HK-2 (cell line): ENCODE results near the gene PLA2G4B.

ENCODE experiments used
- DNase-seq: peaks from one replicate; pipeline ENCODE4 v3.0.0-alpha.2; 2018; ENCODE audit not compliant: unreplicated experiment

PLA2G4B gene

DNA sequence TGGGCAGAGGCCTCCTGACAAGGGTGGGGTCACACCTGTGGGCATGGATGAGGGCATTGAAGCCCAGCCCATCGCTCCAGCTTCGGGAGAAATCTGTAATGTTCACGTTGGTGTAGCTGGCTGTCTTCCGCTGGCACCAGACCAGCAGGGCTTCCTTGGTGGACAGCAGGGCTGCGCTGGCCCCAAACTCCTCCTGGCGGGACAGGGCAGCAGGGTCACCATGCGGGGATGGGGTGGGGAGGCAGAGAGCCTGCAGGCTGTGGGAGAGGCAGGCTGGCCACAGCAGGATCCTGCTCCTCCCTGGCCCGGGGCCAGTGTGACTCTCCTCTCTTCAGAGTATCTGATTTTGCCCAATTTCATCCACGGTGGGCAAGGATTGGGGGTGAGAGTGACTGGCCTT lies 49.2 kb downstream of the PLA2G4B start:
- DNase-seq = no peak

DNA sequence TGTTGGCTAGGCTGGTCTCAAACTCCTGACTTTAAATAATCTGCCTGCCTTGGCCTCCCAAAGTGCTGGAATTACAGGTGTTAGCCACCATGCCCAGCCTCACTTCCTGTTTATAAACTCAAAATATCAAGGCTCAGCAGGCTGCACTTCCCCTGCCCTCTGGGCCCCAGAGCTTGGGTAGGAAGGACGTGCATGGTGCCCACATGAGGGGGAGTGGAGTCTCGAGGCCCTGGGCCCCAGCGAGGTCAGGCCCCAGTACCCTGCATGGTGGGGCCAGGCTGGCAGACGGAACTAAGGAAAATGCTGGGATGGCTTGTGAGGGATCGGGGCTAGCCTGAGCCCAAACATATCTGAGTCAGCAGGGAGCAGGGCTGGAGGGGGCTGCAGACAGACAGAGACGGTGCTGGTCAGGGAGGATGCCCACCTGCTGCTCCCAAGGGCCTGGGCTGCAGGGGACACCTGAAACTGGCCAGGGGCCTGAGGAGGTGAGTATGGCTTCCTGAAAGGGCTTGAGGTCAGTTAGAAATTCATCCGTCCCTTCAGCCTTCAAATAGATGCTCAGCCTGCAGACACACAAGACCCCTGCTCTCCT lies 50.1 kb downstream of the PLA2G4B start:
- no peak for DNase-seq

DNA sequence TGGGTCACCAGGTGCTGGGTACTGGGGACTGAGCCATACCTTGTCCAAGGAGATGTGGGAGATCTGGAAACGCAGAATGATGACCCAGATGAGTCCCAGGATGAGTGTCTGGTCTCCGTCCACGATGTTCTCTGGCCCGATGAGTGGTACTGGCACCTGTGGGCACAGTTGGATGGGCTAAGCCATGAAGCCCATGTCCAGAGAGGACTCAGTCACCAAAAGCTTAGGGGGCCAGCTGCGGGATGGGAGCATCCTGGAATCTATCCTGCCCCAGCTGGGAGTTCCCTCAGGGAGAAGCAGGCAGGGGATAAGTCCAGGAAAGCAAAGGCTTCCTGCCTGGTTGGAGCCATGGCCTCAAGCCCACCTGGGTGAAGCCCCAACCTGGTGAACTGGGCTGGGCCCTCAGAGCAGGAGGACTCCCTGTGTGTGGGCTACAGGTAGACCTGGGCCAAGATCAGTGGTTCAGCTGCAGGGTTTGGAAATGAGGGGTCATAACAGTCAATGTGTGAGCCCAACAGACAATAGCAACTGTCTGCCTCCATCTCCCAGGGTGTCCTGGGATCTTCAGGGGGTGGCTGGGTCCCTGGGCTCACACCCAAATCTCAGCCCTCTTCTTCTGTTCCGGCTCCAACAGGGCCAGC lies 51.5 kb downstream of the PLA2G4B start:
- no peak for DNase-seq

DNA sequence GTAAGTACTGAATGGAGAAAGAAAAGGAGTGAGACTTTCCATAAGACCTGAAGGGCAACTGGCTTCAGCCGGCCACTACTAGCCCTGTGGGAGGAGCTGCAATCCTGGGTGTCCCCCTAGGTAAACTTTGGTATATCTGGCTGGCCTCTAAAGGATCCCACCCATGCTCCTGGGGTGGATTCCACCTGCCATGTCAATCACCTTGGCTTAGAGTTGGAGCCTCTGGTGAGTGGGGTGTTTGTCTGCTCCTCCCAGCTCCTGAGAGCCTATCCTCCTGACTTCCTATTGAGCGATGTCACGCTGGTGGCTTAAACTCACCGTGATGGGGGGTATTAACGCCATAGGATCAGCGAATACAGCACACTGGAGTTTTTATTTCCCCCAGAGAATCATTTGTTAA lies 52.6 kb downstream of the PLA2G4B start:
- no peak for DNase-seq

DNA sequence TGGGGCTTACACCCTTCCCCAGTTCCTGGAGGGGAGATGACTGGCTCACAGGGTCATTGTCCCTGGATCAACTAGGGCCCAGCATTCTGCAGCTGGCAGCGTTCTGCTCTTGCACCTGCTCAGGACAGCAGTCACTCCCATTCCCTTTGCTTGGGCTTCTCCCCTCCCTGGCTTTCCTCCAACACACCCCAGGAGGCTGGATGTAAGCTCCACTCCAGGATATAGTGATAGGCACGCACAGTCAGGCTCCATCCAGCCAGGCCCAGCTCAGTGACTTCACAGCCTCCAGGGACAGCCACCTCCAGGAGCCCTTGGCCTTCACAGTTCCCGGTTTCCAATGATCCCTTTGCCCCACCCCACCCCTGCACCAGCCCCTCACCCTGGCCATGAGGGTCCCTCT lies 53.3 kb downstream of the PLA2G4B start:
- DNase-seq = no peak

DNA sequence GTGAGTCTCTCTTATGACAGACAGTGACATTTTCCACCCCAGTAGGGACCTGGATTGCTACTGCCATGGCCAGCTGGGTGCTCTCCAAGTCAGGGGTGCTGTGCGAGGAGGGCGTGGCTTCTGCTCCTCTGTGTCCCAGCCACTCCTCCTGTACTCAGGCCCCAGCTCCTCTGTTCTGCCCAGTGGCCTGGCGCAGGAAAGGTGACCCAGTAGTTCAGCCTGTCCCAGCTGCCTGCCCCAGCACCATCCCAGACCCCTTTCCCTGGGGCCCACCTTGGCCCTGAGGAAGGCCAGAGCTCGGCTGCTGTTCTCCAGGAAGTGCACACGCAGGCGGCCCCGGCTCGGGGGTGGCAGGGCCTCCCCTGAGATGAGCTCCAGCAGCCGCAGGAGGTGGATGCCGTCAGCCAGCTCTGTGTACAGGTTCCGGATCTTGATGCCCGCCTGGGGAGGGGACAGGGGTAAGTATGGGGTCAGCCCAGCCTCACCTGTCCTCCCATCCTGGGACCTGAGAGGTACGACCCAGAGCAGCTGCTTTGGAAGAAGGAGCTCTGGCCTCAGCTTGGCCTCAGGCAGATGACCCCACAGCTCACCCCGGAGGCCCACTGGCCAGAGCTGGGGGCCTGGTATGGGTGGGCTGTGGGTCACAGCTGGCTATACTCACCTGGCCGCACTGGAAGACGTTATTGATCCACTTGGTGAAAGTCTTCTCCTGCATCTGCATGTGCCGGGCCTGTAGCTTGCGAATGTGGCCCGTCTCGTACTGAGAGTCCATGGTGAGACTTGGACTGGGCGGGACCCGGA lies 54.2 kb downstream of the PLA2G4B start:
- DNase-seq = peak; percentile 44

DNA sequence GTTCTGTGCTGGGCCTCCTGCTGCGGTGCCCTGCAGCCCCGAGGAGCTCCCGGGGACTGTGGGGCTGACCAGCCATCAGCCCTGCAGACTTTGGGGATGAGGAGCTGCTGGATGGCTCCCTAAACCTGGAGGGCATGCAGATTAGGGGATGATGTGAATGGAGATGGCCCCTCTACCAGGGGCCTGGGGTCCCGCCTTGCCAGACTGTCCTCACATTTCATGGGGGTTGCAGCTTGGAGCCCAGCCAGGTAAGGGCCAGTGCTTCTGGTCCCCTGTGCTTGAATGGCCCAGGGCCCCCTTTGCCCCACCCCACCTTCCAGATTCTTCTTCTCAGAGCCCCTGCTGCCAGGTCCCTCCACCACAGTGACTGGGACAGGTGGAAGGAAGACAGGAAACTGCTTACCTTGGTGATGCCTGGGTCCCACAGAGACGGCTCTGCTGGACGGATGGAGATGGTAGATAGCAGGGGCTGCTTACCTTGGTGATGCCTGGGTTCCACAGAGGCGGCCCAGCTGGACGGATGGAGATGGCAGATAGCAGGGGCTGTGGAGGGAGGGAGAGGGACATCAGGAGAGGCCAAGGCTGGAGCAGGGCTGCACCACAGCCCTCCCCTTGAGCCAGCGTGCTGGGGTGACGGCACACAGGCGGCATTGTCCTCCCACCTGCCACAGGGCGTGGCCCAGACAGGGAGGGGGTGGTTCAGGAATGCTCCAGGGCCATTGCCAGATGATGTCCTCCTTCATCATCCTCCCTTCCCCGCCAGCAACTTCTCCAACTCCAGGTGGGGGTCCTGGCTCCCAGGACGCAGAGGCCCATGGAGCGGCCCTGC lies 55.0 kb downstream of the PLA2G4B start, which contains the start of gene SPTBN5:
Gene SPTBN5, minus strand, starts transcription at position 632 of the 829 bp plus-strand sequence. Its CDS starts 556 bp downstream, at position 76.
- no peak for DNase-seq

DNA sequence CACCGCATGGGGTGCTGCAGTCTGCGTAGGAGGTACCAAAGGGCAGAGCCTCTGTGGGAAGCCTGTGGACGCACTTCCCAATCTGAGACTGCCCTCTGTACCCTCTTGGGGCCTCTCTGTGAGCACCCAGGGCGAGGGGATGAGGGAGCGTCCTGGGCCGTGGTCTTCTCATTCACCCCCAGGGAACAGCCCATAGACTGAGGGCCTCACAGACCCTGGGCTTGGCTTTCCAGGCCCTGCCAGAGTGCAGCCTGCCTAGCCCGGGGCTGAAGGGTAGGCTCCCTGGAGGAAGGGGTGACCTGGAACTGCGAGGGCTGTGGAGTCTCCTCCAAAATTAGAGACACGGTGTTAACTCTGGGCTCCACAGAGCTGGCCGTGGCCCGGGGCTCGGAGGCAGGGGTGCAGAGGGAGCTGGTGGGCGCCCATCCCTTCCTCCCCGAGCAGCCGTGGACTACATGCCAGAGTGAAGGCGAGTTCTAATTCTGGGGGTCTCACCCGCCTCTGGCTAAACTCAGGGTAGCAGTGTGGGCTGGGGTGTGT lies 55.7 kb downstream of the PLA2G4B start:
- no peak for DNase-seq

DNA sequence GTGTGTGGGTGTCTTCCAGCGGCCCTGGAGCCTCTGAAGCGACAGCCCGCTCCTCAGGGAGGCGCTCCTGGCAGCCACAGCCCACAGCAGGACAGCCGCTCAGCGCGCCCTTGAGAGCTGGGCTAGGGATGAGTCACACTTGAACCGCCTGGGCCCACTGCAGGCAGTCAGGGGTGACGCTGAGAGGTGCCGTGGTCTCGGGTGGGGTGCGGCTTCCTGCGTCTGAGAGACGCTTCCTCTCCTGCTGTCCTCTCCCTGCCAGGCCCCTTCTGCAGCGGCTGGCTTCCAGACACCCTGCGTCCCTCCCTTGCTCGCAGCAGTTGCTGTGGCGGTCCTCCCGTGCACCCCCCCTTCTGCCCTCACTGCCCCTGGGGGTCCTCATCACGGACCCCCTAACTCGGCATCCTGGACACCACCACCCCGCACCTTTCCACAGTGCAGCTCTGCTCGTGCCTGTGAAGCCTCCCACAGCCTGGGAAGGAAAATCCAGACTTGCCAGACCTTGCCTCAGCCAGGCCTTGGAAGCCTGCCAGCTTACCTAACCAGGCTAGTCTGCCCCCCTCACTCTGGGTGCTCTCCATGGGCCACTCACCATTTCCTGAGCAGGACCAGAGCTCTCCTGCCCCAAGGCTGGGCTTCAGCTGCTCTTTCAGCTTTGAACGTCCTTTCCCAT lies 56.3 kb downstream of the PLA2G4B start:
- DNase-seq = peak; percentile 79

DNA sequence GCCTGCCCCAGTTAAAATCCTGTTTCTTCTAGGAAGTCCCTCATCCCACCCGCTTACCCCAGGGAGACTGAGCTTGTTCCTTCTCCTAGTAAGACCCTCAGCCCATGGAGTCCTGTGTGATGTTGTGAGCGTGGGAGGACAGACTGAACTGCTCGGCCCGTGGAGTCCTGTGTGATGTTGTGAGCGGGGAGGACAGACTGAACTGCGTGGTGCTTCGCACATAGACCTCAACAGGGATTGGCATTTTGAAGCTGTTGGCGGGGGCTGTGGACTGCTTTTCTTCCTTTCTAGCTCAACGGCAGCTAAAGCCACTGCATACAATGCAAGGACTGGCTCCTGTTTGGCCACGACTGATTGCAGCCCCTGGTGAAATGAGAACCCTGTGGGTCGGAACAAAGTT lies 56.8 kb downstream of the PLA2G4B start:
- DNase-seq = no peak

DNA sequence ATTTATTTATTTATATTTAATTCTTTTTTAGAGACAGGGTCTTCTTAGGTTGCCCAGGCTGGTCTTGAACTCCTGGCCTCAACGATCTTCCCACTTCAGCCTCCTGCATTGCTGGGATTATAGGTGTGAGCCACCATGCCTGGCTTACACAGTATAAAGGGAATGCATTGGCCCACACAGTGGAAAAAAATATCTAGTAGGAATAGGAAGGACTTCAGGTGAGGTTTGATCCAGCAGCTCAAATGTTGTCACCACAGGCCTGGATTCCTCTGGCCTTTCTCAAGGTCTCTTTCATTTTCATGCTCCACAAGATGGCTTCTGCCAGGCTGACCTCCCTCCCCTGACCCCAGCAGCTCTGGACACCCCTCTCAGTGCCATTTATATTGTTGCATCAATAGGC lies 57.3 kb downstream of the PLA2G4B start:
- DNase-seq = no peak

DNA sequence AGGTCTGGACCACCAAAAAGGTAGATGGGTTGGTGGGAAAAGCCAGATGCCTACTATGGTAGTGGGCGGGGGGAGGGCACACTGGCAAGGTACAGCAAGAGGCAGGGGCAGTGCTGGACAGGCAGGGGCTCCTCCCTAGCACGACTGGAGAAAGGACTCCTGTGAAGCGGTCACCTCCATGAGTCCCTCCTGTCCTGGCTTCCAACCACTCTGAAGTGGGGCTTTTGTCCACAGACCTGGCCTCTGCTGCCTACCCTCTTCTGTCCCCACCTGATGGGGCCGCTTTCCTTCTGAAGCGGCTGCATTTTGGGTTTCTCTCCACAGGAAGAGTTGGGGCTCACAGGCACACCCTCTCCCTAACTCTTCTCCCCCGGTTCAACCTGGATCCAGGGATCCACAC lies 57.9 kb downstream of the PLA2G4B start:
- no peak for DNase-seq

DNA sequence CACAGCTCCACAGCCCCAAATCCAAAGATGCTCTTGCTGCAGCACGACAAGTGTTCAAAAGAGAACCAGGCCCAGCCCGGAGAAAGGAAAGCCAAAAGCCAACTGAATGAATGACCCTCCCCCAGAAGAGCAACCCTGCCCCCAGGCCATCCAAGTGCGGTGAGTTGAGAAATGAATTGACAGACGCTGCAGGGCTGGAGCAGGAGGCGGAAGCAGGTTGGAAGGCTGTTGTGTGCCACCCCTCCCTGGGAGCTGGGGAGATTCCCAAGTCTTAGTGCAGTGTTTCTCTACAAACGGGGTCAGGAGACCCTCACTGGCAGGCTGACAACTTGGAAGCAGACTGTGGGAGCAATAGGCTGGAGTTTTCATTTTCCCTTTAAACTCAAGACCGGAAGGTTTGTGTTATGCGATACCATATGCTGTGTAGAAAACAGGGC lies 58.7 kb downstream of the PLA2G4B start:
- no peak for DNase-seq
